CD4-positive, alpha-beta T cell treated with Interferon gamma for 1 hour (primary cell): Measurements from ENCODE around the gene HDAC8.
"Not testable (repeated sequence)": the region's sequence is repeated elsewhere in the genome, so short reads cannot be mapped to it uniquely, and the experiment has no call there.

Experiments used
- DNase-seq: peaks from one replicate; pipeline ENCODE4 v3.0.0-alpha.2; 2020

HDAC8 gene

DNA sequence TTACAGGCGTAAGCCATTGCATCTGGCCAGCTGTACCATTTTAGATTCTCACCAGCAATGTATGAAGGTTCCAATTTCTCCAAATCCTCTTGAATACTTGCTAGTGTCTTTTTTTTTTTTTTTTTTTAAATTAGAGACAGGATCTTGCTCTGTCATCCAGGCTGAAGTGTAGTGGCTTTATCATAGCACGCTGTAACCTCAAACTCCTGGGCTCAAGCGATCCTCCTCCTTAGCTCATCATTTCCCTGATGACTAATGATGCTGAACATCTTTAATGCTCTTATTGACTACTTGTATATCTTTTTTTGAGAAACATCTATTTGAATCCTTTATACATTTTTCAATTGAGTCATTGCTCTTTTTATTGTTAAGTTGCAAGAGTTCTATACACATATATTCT, 40.3 kb downstream of the HDAC8 start:
- DNase-seq: no peak

GRCh38 chrX:72526534-72527508, 45.8 kb downstream of the HDAC8 start:
- DNase-seq: peak; percentile 2

DNA sequence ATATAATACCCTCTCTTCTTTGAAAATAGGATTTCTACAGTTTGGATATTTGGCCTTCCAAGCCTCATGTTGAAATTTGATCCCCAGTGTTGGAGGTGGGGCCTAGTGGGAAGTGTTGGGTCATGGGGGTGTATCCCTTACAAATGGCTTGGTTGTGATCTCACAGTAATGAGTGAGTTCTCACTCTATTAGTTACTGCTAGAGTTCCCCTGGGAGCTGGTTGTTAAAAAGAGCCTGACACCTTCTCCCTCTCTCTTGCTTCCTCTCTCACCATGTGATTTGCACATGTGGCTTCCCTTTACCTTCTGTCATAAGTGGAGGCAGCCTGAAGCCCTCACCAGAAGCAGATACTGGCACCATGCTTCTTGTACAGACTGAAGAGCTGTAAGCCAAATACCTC, 73.9 kb downstream of the HDAC8 start:
- DNase-seq: no peak

DNA sequence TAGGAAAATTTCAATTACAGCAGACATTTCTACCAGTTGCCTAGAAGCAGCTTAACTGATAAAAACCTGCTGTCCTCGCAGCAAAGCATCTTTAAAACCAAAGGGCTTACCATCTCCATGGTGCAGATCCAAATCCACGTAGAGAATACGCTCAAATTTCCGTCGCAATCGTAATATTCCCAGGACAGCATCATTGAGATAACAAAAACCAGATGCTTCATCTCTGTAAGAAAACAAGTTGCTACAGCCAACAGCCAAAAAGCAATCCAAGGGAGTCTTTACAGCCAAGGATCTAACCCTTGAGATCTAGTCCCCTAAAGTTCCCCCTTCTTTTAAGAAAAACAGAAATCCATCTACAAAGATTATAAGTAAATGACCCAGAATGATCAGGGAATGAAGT, 77.6 kb downstream of the HDAC8 start:
- DNase-seq: no peak

GRCh38 chrX:72492499-72492898, 80.1 kb downstream of the HDAC8 start:
- DNase-seq: no peak

GRCh38 chrX:72490221-72490620, 82.4 kb downstream of the HDAC8 start:
- DNase-seq: not testable (repeated sequence)

DNA sequence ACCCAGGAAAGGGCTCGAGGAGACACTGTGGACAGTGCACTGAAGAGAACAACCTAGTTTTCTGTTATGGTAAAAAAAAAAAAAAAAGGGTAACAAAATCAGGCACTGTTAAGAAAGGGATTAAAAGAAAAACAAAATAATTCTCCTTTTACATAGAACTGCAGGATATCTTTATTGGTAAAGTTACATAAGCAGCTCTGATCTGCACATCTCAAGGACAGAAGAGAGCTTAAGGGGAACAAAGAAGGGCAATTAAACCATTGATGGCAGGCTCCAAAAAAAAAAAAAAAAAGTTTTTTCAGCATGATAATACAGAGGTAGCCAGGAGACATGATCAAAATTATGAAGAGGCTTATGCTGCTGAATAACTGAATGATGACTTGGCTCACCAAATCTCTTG, 85.0 kb downstream of the HDAC8 start:
- DNase-seq: no peak

DNA sequence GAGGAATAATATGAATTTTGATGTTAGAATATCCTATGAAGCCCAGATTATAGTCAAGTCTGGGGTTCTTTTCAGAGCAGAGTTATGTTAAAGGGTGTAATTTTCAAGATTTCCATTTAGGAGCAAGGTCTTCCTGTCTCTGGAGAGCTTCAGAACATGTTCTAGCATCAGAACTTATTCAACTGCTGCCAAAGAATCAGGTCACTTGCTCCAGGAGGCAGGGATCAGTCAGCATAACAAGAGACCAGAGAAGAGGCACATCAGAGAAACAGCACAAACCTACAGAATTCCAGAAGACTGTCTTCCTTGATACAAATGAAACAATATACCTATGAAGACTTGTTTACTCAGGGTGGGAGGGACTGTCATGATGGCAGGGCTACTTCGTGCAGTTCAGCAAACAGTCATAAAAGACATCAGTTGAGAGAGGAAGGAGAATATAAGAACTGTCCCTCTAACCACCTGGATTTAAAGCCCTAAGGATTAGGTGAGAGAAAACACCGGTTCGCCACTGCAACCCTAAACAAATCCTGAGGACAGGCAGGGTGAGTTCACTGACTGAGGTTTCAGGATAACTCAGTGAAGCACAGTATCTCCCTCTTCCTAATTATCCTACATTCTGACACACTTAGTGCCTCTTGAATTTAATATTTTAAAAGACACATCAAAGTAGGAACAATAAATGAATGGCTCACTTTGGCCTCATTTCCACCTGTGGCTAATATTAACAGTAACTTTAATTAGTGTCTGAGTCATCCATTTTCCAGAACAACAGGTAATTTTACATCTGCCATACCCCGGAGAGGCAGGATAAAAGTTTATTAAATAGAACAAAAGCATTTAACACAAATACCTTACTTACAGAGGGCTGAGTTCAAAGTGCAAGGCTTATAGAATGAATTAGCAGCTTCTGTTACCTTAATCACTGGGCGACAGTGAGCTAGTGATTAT, 93.0 kb downstream of the HDAC8 start:
- no peak for DNase-seq

GRCh38 chrX:72478853-72479252, 93.8 kb downstream of the HDAC8 start:
- no peak for DNase-seq

DNA sequence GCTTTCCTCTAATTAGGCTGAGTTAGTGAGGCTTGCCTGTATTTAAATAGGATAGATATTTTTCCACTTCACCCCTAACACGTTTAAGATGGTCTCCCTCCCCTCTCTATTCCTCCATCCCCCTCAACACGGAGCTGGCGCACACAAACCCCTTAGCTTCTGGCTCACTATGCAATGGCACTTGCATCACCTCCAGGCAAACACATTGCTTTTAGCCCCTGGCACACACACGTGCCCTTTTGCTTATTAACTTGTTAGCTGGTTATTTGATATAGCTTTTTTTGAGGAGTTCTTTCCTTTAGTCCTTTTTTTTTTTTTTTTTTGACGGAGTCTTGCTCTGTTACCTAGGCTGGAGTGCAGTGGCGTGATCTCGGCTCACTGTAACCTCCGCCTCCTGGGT, 94.3 kb downstream of the HDAC8 start:
- no peak for DNase-seq

- no peak for DNase-seq
Observed at GRCh38 chrX:72477781-72478181, 94.9 kb downstream of the HDAC8 start.

- no peak for DNase-seq
Observed at GRCh38 chrX:72477376-72477775, 95.3 kb downstream of the HDAC8 start.

- no peak for DNase-seq
Observed at GRCh38 chrX:72475952-72476668, 96.5 kb downstream of the HDAC8 start.

DNA sequence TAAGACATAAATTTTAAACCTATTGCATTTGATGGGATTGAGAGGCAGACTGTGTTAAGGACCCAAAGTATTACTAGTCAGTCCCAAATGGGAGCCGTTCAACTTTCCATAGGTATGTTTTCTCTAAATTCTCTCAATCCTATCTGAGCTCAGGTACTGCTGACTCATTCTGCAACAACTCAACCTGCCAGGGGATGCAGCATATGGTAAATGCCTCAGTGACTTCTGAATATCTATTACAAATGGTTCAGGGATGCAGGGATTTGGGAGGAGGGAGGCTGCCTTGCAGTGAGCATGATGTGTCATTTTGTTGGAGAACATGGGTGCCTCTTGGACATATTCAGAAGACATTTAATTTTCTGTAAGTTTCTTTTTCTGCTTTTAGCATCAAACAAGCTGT, 97.3 kb downstream of the HDAC8 start:
- no peak for DNase-seq

- DNase-seq: no peak
Observed at GRCh38 chrX:72470532-72471223, 102.0 kb downstream of the HDAC8 start.

DNA sequence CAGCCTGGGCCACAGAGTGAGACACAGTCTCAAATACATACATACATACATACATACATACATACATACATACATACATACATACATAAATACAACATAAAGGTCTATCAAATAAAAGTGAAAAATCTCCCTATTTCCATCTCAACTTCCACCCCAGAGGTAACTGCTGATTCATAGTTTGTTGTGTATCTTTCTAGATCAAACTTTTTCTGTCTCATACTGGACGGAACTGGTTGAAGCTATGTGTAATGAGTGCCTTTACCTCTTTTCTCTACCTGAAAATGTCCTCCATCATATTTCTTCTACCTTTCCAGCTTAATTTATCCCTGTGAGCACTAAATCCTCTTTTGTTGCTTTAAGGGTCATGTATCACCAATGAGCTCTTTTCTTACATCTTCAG, 102.5 kb downstream of the HDAC8 start:
- no peak for DNase-seq

DNA sequence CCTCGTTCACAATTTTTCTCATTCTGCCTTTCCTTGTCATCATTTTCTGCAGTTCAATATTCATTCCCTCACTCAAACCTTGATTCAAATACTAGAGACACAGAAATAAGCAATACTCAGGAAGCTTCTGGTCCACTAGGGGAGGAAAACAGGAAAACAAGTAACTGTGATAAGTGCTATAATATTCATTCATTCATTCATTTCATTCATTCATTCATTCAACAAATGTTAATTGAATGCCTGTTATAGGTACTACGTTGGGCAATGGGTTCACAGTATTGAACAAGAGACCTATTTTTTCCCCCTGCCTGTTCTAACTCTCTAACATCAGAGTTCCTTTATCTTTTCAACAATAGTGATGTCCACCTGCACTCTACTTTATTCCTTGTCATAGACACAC, 104.0 kb downstream of the HDAC8 start:
- no peak for DNase-seq

DNA sequence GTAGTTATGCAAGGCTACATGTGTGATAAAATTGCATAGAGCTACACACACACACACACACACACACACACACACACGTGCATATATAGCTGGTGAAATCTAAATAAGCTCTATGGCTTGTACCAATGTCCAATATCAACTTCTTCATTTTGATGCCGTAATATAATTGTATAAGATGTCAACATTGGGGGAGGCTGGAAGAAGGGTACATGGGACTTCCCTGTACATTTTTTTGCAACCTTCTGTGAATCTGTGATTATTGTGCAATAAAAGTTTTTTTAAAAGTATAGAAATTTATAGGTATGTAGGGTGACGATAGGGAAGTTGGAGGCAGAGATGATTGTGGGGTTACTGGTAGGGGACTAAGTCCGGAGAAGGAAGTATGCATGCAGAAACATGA, 105.5 kb downstream of the HDAC8 start:
- DNase-seq: no peak

- no peak for DNase-seq
Observed at GRCh38 chrX:72466493-72466892, 106.2 kb downstream of the HDAC8 start.

DNA sequence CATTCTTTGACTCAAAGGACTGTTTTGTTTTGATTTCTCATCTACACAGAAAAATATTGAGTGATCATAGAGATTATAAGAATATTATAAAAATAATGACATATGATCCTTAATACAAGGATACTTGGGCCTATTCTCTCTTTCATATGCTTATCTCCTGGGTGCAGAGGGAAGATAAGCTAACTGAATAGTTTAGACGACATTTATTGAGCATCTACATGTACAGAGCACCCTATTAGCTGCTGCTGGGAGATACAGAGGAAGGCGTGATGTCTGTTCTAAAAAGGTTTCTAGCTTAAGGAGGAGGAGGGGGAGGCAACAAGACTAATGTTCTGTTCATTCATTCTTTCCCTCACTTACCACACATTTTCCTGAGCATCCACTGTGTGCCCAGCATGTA, 106.8 kb downstream of the HDAC8 start:
- no peak for DNase-seq

- no peak for DNase-seq
Observed at GRCh38 chrX:72461766-72462165, 110.9 kb downstream of the HDAC8 start.

DNA sequence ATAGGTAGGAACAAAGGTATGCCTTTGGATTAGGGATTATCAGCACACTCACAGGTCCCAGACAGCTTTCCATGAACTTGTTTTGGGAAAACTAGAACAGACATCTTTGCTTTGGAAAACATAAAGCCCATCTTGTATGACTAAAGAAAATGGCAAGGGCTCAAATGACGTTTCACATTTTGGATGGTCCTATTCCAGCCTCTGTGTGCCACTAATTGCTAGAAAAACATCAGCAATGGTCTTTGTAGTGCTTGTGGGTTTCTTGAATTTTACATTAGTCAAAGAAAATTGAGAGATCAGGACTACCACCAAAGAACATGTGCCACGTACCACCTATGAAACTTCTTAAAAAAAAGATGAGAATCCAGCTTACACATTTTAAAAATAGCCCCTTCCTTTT, 111.4 kb downstream of the HDAC8 start:
- DNase-seq: no peak
